Loucy (cell line): ENCODE data around the gene RAI1.

Experiments used
- EZH2phosphoT487 ChIP-seq: fragments of 200-600 bp; IDR thresholded peaks from 2 replicates; pipeline ENCODE4 v1.6.1; 2018; ENCODE audit warnings: antibody characterized with exemption, mild to moderate bottlenecking, moderate library complexity, borderline replicate concordance
- TF ChIP-seq, protein P1 (sequence below): fragments of 200-600 bp; sonication (generic); conservative IDR thresholded peaks from 2 replicates; pipeline ENCODE4 v1.5.1; 2014; ENCODE audit warnings: mild to moderate bottlenecking, antibody characterized with exemption, low read length

DNA sequence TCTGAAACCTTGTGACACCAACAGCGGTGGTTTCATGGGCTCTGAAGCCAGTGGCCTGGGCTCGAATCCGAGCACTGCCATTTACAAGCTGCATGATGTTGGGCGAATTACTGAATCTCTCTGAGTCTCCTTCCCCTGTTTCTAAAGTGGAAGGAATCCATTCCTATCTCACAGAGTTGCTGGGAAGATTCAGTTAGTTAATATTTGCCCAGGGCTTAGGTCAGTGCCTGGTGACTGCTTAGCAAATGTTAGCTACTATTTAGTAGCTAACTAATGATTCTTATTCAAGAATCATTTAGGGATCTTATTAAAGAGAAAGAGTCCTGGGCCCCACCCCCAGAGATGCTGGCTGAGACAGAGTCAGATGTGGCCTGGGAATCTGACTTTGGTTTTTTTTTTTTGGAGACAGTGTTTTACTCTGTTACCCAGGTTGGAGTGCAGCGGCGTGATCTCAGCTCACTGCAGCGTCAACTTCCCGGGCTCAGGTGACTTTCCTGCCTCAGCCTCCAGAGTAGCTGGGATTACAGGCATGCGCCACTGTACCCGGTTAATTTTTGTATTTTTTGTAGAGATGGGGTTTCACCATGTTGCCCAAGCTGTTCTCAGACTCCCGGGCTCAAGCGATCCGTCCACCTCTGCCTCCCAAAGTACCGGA, 33.6 kb upstream of the RAI1 start:
- TF ChIP-seq EZH2phosphoT487, result no peak
- TF ChIP-seq, protein P1, sequence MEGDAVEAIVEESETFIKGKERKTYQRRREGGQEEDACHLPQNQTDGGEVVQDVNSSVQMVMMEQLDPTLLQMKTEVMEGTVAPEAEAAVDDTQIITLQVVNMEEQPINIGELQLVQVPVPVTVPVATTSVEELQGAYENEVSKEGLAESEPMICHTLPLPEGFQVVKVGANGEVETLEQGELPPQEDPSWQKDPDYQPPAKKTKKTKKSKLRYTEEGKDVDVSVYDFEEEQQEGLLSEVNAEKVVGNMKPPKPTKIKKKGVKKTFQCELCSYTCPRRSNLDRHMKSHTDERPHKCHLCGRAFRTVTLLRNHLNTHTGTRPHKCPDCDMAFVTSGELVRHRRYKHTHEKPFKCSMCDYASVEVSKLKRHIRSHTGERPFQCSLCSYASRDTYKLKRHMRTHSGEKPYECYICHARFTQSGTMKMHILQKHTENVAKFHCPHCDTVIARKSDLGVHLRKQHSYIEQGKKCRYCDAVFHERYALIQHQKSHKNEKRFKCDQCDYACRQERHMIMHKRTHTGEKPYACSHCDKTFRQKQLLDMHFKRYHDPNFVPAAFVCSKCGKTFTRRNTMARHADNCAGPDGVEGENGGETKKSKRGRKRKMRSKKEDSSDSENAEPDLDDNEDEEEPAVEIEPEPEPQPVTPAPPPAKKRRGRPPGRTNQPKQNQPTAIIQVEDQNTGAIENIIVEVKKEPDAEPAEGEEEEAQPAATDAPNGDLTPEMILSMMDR, result no peak
